ENCODE data around the gene FBXO11.

- TF ChIP-seq CTCF (IDR thresholded peaks at IDR 0.05) (no peak), POLR2A (IDR thresholded peaks at IDR 0.05) (no peak)
Measured at GRCh38 chr2:47779426-47779790, 126.9 kb downstream of the FBXO11 start.
